GM18861 (cell line): ENCODE data around the gene MNX1.

ENCODE experiments used
- ATAC-seq: cut with Tn5 transposase; IDR thresholded peaks from one replicate; pipeline ENCODE4 v1.9.1; 2021; ENCODE audit not compliant: unreplicated experiment

Gene MNX1

GRCh38 chr7:156979711-156980110, 30.8 kb downstream of the MNX1 start:
- no peak for ATAC-seq

DNA sequence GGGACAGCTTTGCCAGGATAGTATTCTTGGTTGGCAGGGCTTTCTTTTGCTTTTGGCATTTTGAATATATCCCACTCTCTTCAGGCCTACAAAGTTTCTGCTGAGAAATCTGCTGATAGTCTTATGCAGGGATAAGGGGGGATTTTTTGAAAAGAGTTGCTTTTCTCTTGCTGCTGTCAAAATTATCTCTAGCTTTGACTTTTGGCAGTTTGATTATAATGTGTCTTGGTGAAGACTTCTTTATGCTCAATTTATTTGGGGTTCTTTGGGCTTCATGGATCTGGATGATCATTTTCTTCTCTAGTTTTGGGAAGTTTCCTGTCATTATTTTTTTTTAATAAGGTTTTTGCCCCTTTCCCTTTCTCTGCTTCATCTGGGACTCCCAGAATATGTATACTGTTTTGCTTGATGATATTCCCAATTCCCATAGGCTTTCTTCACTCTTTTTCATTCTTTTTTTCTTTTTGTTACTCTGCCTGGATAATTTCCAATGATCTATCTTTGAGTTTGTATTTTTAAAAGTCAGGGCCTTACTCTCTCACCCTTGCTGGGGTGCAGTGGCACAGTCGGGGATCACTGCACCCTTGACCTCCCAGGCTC, 31.4 kb downstream of the MNX1 start:
- ATAC-seq, result no peak

DNA sequence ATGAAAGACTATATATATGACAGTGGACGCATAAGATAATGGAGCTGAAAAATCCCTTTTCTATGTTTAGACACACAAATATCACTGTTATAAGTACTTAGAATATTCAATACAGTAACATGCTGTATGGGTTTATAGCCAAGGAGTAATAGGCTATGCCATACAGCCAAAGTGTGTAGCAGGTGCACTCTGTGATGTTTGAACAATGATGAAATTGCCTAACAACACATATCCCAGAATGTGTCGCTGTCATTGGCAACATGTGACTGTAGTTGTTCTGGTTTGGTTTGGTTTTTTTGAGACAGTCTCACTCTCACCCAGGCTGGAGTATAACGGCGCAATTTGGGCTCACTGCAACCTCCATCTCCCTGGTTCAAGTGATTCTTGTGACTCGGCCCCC, 34.8 kb downstream of the MNX1 start:
- ATAC-seq, result no peak

DNA sequence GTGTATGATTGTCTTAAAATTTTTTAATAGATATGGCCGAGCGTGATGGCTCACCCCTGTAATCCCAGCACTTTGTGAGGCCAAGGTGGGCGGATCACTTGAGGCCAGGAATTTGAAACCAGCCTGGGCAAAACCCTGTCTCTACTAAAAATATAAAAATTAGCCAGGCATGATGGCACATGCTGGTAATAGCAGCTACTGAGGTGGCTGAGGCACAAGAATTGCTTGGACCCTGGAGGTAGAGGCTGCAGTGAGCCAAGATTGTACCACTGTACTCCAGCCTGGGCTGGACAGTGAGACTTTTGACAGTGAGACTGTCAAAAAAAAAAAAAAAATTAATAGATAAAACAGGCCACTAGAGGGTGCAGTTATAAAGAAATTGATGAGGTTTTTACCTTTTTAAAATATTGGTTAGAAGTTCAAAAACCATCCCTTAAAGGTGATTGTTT, 40.5 kb downstream of the MNX1 start:
- ATAC-seq, result no peak

DNA sequence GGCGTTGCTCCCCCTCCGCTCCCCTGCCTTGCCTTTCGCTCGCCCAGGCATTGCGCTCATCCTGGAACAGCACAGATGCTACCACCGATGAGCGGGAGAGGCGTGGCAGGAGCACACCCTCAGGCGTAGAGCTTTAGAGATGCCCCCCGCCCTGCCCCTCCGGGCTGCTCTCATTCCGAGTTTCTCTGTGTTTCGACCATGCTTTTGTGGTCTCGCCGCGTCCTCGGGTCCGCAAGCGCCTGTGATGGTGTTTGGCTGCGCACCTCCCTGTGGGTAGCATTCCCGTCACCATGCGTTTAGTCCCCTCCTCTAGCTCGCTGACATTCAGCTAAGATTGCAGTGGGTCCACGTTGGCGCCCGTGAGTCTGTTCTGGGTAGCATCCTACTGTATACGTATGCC, 42.3 kb downstream of the MNX1 start:
- ATAC-seq, result no peak

DNA sequence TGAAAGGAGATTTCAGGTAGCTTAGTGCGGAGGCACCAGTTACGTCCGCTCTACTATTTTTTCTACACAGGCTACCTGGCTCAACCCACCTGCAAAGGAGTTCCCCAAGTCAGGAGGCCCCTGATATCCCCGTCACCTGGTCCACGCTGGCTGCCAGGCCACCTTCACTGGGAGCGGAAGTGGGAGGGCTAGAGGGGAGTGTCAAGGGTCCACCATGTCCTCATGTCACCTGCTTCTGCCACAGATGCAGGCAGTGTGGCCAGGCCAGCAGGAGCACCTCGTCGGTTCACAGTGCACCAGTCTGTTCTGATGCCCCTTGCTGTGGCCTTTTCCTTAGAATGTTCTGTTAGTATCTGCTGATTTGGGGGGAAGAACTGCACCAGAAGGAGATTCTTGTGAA, 44.1 kb downstream of the MNX1 start:
- no peak for ATAC-seq

DNA sequence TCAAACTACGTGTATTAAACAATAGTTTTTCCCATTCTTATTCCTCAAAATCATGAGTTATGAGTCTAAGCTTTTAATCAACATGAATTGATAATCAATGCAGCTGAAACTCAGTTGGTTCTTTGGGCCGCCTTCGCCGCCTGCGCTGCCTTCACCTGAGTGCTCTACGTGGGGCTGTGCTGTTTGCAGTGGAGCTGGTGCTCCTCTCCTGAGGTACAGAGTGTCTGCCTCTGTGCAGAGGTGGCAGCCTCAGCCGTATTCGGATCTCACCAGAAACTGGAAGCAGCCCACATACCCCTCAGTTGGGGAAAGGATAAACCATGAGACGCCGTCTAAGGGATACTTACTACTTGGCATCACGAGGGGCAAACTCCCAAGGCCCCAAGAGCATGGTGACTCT, 45.5 kb downstream of the MNX1 start:
- ATAC-seq, result no peak

DNA sequence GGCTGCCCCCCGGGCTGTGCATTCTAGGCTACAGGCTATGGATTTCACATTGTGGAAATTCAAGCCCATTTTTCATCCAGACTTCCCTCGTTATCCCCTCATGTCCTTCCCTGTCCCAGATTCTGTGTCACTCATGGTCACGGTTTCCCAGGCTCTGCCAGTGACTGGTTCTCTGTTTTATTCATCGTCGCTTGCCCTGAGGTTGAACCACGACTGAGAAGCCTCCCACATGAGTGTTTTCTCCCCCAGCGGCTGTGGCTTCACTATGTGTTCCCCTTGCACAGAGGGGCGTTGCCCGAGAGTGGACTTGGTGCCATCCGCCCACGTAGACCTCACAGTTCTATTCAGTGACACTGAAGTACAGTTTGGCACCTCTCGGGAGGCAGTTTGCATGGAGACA, 47.0 kb downstream of the MNX1 start:
- ATAC-seq, result no peak

DNA sequence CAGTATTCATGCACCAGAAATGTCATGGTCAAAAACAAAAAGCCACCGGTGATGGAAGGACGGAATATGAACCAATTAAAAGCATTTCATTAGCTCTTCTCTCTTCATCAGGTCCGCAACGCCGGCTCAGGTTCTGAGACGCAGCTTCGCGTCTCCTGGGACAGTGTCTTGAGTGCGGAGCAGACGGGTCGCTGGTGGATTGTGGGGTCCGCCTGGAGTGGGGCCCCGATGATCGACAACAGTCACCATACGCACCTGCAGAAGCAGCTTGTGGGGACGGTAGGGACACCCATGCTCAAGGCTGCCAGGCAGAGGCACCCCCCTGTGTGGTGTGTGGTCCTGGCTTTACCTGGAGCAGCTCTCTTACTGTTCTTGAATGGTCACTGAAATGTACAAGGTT, 47.6 kb downstream of the MNX1 start:
- ATAC-seq, result no peak

DNA sequence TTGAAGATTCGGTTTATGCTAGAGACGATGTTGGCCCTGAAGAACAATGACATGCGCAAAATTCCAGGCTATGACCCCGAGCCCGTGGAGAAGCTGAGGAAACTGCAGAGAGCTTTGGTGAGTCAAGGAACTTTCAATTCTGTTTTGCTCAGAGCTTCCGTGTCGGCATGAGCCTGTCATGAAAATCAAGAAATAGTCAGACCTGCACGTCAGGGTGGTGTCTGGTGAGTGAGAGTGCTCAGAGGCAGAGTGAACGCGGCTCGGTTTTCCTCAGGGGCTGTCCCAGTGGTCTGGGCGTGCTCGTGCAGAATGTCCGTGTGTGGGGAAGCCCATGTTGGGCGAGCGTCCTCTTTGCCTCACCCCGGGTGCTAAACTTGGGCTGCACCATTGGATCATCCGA, 48.3 kb downstream of the MNX1 start:
- ATAC-seq, result no peak

- no peak for ATAC-seq
Measured at GRCh38 chr7:156956727-156957126, 53.7 kb downstream of the MNX1 start.

DNA sequence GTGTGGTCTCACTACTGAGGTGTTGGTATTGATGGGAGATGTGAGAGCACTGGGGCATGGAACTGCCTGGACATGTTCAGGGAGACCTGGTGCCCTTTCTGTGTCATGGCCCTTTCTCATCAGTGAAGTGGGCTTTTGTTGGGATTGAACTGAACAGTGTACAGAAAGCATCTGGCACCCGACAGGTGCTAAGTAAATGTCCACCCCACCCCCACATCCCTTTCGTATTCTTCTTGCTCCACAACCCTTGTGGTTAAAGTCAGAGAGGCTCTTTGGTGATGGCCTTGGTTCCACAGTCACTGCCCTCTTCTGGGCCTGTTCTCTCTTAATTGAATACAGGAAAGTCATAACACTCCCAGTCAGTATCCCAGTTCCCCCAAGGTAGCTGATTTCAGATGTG, 55.5 kb downstream of the MNX1 start:
- ATAC-seq, result no peak
